Brain microvascular endothelial cell (primary cell): ENCODE data around the gene SLC35B1.

Source experiments
- DNase-seq: peaks from one replicate; pipeline ENCODE4 v3.0.0-alpha.2; 2020
- H3K27ac ChIP-seq: fragments of 250-450 bp; sonication (Bioruptor Pico); 2 replicates; pipeline ENCODE4 v1.5.1; 2020; ENCODE audit warnings: mild to moderate bottlenecking, moderate library complexity
- H3K27me3 ChIP-seq: fragments of 250-450 bp; sonication (Bioruptor Pico); replicated peaks from 2 replicates; pipeline ENCODE4 v1.5.1; 2020; ENCODE audit warnings: mild to moderate bottlenecking
- H3K36me3 ChIP-seq: fragments of 250-450 bp; sonication (Bioruptor Pico); replicated peaks from 2 replicates; pipeline ENCODE4 v1.5.1; 2020; ENCODE audit warnings: mild to moderate bottlenecking
- H3K4me3 ChIP-seq: 2 replicates; pipeline ENCODE4 v1.5.1; 2011; ENCODE audit warnings: low read depth, mild to moderate bottlenecking, control low read depth, low read length, moderate library complexity
- in situ Hi-C: cut with HindIII; loops from 2 replicates; pipeline ENCODE4 v1.10.0; 2017; ENCODE audit warnings: low sequenced_read_pairs, low pct_ligation_motif_present
- TF ChIP-seq, protein P1 (sequence below): IDR thresholded peaks from 2 replicates; pipeline ENCODE4 v1.5.1; 2011; ENCODE audit warnings: low read depth, mild to moderate bottlenecking, moderate library complexity, low read length, control low read depth, inconsistent platforms; ENCODE audit errors: missing control alignments

The SLC35B1 gene

DNA sequence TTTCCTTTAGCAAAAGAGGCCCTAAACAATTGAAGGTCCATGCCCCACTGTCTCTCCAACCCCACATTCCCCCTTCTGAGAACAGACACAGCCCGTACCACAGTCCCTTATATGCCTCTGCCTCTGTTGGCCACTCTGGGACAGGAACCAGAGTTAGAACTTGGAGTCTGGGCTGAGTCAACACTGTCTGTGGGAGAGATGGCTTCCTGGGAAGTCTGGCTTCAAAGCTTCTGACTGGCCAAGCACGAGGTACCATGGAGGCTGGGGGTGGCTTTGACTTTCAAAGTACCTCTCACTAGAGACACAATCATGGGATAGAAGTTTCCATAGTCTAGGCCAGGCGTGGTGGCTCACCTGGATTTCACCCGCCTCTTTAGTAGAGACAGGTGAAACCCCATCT lies 15.0 kb downstream of the SLC35B1 start:
- TF ChIP-seq, protein P1, sequence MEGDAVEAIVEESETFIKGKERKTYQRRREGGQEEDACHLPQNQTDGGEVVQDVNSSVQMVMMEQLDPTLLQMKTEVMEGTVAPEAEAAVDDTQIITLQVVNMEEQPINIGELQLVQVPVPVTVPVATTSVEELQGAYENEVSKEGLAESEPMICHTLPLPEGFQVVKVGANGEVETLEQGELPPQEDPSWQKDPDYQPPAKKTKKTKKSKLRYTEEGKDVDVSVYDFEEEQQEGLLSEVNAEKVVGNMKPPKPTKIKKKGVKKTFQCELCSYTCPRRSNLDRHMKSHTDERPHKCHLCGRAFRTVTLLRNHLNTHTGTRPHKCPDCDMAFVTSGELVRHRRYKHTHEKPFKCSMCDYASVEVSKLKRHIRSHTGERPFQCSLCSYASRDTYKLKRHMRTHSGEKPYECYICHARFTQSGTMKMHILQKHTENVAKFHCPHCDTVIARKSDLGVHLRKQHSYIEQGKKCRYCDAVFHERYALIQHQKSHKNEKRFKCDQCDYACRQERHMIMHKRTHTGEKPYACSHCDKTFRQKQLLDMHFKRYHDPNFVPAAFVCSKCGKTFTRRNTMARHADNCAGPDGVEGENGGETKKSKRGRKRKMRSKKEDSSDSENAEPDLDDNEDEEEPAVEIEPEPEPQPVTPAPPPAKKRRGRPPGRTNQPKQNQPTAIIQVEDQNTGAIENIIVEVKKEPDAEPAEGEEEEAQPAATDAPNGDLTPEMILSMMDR = no peak
- H3K27ac ChIP-seq = no peak overlapping the region
- in situ Hi-C loops = no loop called here
- DNase-seq = no peak
- H3K4me3 ChIP-seq = no peak overlapping the region
- H3K36me3 ChIP-seq = no peaks in the 10 kb centered on the region
- no peaks in the 10 kb centered on the region for H3K27me3 ChIP-seq

DNA sequence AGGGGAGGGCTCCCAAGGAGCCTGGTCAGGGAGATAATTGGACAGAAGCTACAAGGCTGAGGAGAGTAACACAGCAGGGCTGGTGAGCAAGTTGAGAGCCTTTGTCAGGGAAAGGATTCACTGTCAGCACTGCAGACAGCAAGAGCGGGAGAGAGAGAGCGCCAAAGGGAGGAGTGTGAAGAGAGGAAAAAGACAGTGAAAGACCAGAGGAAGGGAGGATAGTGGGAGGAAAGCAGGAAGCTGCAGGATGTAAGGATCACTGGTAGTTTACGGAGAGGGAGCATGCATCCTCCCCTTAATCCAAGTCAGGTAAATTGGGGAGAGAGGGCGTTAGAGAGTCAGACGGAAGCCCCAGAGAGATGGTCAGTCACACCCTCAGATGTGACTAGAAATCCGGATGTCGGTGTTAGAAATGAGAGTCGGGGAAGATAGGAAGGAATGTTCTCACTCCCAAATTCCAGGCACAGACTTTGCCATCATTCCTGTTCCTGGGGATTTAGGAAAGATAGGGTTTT lies 16.0 kb downstream of the SLC35B1 start:
- TF ChIP-seq, protein P1 = no peak
- Histone ChIP-seq H3K4me3 (no peak overlapping the region), H3K27me3 (no peaks in the 10 kb centered on the region), H3K36me3 (no peaks in the 10 kb centered on the region), H3K27ac (peak overlapping the region; percentile 48)
- in situ Hi-C loops = no loop called here
- no peak for DNase-seq

DNA sequence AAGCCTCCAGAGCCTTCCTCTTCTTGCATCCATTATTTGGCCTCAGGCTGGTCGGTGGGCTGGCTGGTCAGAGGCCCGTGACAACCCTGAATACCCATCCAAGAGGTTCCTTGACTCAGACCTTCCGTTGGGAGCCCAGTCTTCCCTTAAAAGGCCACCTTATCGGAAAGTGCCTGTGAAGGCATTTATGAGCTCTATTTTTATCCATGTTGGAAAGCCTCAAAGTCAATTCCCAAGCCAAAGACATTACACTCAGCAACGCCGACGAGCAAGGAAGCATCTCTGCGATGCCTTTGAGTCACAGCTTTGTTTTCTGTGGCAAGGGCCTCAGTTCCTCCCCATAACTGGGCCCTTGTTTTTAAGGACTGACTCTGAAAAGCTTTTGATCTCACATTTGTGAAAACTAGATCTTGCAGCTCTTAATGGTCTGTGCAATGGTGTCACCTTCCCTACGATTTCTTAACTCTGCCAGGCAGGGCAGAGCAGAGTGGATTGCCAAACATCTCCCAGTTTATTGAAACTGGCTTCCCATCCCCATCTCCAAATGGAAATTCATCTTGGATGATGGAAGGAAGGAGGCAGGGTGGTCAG lies 16.6 kb downstream of the SLC35B1 start:
- TF ChIP-seq, protein P1 = no peak
- in situ Hi-C loops = no loop called here
- Histone ChIP-seq H3K36me3 (no peaks in the 10 kb centered on the region), H3K27me3 (no peaks in the 10 kb centered on the region), H3K4me3 (no peak overlapping the region), H3K27ac (peak overlapping the region; percentile 48)
- peak; percentile 75 for DNase-seq

DNA sequence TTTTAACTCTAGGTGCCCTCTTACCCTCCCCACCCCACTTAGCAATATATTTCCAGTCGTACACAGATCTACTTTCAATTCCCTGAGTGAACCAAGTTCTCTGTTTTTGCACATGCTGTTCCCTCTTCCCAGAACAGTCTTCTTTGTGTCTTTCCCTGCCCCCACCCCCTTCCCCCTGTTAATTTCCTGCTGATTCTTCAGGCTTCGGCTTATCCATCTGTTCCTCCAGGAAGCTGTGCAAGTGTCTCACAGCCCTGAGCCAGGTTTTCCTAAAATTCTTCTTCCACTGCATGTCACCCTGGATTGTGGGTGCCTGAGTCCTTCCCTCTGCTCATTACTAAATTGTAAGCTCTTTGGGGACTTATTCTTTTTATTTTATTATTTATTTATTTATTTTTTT lies 17.5 kb downstream of the SLC35B1 start:
- no peak overlapping the region for H3K27ac ChIP-seq
- no peak for DNase-seq
- no peak overlapping the region for H3K4me3 ChIP-seq
- in situ Hi-C loops = no loop called here
- TF ChIP-seq, protein P1 = no peak
- H3K36me3 ChIP-seq = no peaks in the 10 kb centered on the region
- no peaks in the 10 kb centered on the region for H3K27me3 ChIP-seq

DNA sequence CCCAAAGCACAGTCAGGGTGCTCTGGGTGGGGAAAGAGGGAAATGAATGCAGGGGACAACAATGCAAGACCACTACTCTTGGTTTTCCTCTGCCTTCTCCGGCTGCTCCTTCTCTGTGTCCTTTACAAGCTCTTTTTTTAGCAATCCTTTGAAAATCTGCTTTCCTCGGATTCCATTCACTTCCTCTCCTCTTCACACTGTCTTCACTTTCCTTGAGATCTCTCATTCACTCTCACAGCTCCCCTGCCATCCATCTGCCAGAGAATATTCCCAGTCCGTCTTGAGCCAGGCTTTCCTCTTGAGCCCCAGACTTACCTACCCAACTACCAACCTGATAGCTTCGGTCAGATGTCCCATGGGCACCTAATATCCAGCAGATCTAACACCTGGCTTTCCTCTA lies 18.9 kb downstream of the SLC35B1 start:
- Histone ChIP-seq H3K36me3 (no peaks in the 10 kb centered on the region), H3K27ac (no peak overlapping the region), H3K27me3 (no peaks in the 10 kb centered on the region), H3K4me3 (no peak overlapping the region)
- TF ChIP-seq, protein P1 = no peak
- in situ Hi-C loops = no loop called here
- no peak for DNase-seq
